Measurements from ENCODE around the gene SNX30.

The SNX30 gene

DNA sequence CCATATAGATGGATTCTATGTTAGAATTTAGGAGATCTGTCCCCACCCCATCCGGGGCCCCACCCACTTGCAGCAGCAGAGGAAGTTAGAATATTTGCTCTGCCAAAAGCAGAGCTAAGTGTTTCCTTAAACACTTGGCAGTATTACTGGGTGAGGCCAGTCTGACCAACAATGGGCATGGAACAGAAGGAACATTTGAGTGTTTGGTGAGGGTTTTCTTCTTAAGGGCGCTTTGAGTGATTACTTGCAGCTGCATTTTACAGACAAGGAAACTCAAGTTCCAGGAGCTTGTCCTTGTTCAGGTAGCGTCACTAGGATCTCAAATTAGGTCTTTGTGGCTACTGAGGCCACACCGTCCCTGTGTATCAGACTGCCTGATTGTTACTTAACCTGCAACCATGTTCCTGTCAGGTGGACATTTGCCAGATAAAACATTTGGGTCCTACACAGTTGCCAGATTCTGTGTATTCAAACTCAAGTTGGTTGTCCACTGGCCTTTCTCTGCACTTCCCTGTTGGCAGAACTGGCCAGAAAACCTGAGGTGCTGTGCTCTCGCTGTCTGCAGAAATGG, 80.8 kb downstream of the SNX30 start:
- no peak for DNase-seq

DNA sequence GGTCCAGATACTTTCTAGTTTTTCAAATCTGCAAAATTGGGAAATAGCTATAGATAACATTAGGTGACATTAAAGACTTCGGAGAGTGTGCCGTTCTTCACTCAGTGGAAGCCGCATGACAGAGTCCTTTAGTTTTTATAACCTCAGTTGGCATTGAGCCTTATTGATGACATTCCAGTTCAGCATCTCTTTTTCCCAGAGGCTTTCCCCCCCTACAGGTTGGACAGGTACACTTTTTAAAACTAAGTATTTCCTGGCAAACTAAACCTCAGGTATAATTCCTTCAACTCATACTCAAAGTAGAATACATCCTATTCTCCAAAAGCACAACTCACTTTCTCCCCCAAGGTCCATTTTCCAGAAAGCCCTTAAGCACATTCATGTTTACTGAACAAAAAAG, 81.4 kb downstream of the SNX30 start:
- DNase-seq = no peak

DNA sequence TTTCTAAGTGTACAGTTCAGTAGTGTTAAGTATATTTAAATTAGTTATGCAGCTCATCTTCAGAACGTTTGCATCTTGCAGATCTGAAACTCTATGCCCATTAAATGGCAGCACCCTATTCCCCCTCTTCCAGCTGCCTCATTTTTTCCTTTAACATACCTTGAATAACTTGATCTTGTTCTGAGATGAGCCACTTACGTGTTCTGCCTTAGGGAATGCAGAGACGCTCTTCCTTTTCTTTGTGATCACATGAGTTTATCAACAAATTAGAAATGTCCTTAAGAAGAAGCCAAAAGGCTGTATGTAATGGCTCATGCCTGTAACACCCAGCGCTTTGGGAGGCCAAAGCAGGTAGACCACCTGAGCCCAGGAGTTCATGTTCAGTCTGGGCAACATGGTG, 82.5 kb downstream of the SNX30 start:
- DNase-seq = no peak

DNA sequence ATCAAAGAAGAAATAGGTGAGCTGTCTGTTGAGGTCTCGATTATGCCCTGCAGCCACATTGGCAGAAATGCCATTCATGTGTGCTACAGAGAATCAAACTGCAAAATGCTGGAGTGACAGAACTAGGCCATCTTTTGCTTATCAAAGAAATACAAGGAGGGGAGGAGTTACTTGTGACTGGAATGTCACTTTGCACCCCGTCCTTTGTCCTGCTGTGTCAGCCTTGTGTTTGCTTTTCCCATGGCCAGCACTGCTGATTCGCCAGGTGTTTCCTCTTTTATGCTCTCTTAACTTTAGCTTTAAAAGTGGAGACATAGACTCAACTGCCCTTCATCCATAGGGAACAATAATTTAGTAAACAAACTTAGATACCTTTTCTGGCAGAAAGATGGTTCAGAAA, 85.8 kb downstream of the SNX30 start:
- no peak for DNase-seq

DNA sequence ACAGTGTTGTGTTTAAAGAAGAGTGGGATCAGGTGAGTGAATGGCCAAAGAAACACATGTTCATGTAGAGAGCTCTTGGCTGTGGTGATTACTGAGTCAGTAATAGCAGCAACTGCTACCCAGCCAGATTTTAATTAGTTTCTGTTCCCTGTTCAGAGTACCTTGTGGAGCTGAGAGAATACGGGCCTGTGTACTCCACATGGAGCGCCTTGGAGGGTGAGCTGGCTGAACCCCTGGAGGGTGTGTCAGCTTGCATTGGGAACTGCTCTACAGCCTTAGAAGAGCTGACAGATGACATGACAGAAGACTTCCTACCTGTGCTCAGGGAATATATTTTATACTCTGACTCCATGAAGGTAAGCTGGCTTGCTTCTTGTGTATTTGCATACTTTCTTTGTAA, 87.8 kb downstream of the SNX30 start:
- DNase-seq = no peak

DNA sequence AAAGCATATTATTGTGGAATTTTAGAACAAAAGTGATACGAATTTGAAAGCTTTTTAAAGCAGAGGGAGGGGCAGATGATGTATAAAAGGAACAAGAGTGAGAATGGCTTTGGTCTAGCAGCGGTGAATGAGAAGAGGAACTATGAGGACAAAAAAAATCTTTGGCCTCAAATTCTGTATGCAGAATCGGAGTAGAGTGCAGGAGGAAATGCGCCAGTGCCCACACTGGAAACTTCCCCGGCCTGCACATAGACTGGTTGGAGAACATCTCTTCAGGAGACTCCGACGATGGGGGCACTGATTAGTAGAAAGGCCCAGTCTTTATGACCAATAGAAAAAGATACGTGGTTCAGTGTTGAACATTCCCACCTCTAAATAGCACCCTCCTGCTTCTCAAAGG, 88.8 kb downstream of the SNX30 start:
- DNase-seq = no peak

DNA sequence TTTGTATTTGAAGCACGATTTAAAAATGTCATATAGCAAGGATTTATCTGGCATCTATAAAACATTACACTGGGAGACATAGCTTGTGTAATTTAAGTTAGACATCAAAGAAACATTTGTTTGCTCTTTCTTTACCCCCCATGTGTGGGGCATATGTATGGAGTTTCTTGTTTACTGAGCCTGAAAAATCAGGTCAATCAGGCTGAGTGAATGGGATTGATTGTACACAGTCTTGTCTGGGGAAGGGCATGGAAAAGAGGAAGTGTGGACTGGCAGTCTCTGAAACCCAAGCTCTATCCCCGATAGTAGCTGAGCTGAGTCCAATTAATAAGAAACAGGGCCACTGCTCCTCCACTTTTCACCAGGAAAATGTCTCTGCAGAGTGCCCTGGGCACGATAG, 90.7 kb downstream of the SNX30 start:
- DNase-seq = no peak

DNA sequence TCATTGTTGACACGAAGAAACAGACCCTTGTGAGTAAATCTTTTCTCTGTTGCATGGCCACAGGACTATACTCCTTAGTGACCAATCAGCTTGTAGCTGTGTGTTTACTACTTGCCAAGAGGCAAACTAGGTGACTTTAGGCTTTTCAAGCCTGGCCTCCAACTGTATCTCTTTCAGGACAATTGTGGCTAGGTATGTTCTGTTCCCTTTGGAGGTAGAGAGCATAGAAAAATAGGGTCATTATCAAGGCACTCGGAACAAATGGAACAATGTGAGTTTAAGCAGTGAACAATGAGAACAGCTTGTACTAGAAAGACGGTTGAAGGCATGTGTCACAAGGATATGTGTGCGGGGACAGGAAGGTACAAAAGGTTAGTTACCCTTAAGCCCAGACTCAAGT, 92.0 kb downstream of the SNX30 start:
- no peak for DNase-seq

DNA sequence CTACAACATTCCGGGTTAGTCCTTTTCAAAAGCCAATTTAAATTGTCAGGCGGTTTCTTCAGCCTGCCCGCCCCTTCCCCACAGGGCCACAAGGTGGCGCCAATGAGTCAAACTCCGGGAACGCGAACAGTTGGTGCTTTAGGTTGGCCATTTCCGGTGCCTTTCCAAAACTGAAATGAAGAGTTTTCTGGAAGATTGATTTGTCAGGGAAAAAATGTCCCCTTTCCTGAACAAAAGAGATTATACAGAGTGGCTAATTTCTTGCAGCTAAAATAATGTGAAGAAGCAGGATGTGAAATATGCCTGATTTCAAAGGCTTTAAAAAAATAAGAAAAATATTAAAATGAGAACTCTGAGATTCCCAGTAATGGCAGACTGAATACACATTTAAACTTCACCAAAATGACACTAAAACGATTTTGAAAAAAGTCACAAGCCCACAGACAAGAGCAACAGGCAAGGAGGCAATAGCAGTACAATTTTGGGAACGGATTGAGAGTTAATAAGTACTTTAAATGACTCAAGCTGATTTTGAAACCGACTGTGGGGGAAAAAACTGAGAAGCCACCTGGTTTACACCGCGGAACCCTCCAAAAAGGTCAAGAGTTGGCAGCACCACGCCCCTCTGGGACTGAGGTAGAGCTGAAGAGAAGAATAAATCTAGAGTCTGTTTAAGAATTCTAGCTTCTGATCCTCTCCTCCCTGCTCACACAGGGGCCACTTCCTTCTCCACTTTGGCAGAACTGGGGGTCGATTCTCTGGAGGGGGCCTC, 94.4 kb downstream of the SNX30 start:
- DNase-seq = no peak

DNA sequence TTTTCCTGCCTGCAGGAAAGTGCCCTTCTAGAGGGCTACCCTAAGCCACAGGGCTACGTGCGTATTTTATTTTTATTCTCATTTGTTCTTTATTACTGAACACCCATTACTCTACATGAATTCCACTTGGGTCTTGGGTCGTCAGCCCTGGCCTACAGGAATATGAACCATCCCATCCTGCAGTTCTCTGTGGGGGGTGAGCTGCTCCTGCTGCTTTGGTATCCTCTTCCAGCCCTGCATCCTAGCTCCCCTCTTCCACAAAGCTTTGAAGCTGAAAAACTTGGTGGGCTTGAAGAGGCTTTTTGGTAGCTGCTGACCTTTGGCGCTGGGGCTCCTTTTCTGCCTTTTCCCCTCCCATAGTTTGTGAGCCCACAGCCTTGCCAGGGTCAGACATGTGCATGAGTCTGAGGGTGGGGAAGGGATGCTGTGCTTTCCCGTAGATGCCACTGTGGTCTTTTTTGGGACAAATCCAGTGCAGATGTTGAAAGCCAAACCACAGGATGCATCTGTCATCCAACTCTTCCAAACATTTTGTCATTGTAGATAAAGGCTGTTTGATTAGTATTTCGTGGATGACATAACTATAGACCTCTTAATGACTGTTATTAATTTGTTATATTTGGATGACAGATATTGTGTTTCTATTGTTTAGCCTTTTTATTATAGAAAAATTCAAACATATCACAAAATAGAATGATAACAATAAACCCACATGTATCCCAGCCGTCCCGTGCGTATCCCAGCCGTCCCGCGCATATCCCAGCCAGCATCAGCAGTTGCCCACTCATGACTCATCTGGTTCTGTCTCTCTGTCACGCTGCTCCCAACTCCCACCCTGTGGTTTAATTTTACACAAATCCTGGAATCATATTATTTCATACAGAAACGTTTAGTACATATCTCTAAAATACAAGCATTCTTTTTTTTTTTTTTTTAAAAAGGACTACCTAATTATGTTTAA, 96.2 kb downstream of the SNX30 start:
- DNase-seq = no peak

DNA sequence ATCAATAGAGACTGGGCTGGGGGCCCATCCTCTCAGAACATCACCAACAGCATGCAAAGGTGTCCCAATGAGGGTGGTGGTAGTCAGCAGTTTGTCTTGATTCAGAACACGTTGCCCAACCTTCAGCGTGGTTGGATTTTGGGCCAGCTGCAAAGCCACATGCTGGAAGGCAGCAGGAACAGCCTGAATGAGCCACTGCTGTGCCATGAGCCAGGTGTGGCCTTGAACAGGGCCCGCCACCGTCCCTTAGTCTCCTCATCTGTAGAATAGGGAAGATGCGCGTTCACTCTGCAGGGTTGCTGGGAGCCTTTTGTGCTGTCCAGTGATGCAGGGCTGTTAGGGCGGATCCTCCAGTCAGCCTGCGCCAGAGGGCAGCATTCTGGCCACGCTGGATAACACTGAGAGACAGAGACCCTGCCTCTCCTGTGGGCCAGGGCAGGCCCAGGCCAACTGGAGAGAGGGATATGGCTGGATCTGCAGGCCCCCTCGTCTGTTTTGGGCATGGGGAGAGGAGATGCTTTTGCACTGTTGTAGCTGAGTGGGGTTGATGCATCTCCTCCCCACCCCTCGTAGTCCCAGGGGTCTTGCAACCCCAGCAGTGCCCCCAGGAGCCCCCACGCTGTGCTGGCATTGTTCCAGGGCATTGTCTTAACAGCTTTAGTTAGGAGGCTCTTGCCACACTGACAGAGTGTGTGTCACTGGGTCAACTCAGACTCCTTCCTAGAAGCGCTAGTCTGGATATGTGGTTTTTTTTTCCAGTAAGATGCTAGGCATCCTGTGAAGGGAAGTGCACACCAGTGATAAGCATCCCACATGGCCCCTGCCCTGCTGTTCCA, 98.0 kb downstream of the SNX30 start:
- no peak for DNase-seq

DNA sequence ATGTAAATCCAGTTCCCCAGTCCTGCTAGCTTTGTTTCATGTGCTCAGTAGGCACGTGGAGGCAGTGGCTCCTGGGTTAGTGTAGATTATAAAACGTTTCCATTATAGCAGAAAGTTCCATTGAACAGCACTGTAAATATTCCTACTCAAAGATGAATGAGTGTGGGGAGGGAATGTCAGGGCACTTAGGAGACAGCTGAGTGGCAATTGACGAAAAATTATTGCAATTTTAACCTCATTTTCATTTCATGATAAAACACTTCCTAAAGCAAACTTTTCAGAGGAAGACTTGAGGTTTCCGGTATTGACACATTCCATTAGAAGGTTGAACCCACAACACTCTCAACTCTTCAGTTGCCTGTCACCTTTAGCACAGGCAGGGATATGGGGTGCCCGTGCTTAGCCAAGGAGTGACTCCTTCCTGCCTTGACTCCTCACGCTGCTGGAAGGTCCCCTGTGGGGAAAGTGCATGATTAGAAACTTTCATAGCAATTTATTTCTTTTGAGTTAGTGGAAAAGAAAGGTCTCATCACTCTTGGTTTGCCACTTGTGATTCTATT, 98.9 kb downstream of the SNX30 start:
- no peak for DNase-seq

DNA sequence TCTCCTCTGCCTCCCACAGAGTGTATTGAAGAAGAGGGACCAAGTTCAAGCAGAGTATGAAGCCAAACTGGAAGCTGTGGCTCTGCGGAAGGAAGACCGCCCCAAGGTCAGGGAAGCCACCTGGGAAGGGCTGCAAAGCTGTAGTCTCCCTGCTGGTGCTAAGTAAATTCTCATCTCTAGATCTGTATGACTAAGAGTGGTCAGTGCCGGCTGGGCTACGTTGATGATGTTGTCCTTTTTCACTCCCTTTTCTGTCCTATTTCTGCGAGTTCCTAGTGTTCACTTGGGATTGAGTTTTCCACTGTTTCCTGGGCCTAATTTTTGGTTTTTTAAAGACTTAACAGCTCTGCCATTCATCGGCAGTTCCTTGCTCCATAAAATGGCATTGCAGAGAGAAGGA, 100.3 kb downstream of the SNX30 start:
- DNase-seq = no peak

DNA sequence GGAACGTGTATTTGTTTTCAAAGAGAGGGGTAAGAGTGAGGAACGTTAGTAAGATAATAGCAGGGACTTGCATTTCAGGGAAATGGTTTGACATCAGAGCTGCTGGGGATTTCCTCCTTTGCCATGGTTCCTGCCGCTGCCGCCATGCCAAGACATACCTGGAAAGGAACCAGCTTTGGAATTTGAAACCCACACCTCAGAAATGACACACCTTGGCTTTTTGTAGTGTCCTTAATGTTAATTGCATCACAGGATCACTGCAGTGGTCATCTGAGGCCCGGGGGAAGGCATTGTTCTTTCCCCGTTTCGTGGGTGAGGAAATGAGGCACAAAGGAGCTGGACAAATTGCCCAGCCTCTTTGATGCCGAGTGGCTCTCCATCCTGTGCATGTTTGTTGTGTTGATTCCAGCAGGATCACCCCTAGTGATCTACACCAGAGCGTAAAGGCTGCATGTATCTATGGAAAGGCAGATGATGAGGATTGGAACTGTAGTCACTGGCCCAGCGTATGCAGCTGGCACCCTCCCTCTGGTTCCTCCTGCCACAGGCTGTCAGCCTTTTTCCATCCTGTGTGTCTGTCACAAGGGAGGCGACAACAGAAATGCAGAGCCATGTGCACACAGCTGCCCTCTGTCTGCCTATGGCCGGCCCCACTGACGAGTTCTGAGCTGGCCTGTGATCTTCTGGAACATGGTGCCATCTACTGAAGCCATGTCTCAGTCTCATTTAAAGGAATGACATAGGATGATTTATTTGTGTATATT, 102.4 kb downstream of the SNX30 start:
- no peak for DNase-seq

DNA sequence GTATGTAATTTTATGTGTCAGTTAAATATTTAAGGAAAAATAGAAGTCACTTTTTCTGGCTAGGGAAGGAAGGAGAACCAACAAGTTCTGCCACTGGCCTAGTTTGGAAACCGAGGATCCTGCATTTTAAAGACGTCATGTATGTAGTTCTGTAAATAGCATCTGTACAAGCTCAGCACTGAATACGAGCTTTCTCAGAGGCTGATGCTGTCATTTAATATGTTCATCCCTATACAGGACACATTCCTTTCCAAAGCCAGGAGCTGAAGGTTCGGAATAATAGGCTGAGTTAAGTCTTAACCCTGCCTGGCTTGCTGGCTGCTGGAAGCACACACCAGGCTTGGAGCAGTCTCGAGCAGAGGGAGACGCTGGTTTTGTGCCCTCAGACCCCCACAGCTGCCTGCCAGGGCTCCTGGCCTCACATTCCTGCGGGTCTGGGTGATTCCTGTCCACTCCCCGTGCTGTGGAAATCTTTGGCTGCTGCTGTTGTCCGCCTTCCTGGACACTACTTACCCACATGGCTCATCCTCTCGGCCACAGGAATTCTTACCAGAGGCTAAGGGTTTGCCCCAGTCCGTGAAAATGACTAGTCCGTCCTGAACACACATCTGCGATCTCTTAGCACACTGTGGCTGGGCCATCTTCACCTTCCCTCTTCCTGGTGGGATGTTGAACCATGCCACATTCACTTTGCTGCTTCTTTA, 103.5 kb downstream of the SNX30 start:
- no peak for DNase-seq

DNA sequence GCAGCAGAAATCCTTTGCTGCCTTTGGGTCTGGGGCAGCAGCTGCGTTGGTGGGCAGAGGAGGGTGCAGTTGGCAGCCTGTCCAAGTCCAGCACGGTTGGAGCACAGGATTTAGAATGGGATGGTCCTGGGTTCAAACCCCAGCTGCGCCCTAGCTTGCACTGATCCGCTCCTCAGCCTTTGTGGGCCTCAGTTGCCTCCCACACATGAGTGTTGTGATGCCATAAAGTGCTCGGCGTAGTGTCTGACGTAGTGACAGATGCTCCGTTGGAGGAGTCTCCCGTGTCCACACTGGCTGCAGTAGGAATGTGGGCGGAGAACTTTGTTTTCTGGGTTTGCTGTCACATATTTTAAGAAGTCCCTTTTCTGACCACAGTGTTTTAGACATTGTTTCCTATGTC, 104.1 kb downstream of the SNX30 start:
- no peak for DNase-seq

DNA sequence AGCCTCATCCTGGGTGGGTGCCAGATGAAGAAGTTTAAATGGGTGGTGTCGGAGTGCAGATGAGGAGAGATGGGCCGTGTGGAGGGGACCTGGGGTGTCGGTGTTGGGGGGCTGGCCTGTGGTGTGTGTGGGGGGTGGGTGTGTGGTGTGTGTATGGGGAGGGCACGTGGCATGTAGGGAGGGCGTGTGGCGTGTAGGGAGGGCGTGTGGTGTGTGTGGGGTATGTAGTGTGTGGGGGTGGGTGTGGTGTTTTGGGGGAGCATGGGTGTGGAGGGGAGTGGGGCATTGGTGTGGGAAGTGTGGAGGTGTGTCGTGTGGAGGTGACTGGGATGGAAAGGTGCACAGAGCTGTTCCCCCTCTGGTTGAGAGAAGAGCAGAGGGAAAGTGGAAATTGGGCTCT, 105.6 kb downstream of the SNX30 start:
- DNase-seq = no peak

DNA sequence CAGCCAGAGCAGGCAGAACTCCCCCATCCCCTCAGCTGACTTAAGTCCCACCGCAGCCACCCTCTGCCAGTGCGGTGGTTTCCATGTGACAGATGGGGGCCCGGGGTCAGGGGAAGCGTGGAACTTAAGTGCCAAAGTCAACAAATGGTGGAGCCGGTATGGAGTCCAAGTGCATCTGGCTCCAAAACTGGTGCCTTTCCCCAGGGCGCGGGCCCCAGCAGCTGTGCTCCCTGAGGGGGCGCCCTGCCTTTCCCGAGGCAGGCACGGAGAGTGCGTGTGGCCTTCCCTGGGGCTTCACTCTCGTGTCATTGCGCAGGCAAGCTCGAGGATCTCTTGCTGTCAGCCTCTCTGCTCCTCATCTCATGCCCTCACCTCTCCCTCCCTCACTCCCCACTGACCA, 106.3 kb downstream of the SNX30 start:
- no peak for DNase-seq

DNA sequence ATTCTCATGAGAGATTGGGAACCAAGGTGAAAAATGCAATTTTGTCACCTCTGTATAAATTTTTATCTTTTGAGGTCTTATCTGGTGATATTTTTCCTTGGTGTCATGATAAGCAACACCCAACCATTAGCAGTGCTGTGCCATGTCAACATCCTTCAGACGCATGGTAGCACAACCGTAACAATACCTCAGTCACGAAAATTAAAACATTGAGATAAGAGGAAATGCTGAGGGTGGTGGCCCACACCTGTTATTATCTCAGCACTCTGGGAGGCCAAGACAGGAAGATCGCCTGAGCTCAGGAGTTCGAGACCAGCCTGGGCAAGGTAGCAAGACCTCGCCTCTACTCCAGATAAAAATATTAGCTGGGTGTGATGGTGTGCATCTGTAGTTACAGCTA, 107.4 kb downstream of the SNX30 start:
- no peak for DNase-seq

DNA sequence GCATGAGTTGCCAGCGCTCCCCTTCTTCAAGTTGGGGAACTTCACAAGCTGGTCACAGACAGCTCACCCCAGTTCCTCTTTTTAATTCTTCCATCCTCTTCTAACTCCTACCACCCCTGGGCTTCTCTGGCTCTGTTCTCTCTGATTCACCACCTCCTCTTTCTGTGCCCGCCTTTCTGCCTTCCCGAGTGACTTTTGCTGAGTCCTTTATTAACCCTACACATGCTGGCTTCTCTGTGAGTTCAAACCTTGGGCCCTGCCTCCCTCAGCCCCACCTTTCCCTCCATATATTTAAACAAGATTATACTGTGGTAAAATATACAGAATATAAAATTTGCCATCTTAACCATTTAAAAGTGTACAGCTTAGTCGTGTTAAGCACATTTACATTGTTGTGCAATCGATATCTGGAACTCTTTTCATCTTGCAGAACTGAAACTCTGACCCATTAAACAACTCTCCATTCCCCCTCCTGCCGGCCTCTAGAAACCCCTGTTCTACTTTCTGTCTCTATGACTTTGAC, 108.1 kb downstream of the SNX30 start:
- DNase-seq = no peak

DNA sequence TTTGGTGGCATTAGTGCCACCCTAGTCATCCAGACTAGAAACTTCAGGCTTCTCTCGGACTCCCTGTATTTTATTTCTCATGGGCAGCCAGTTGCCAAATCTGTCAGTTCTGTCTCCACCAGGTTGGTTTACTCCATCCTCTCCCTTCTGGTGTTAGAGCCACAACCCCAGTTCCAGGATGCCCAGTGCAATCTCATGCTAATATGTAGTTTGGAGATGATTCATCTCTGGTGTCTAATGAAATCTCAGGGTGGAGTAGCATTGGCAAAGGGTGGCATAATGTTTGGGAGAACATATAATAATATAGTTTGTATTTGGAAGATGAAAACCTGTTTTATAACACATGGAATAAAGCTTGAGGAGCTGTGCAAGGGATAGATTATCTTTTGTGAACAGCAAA, 109.9 kb downstream of the SNX30 start:
- DNase-seq = no peak
